GM19193 (cell line): ENCODE measurements around the gene ACTR1B.

Experiments used
- POLR2A ChIP-seq: IDR thresholded peaks from 4 replicates; pipeline ENCODE4 v1.6.1; 2011; ENCODE audit not compliant: insufficient read depth, insufficient read length; ENCODE audit errors: extremely low read depth

ACTR1B gene

DNA sequence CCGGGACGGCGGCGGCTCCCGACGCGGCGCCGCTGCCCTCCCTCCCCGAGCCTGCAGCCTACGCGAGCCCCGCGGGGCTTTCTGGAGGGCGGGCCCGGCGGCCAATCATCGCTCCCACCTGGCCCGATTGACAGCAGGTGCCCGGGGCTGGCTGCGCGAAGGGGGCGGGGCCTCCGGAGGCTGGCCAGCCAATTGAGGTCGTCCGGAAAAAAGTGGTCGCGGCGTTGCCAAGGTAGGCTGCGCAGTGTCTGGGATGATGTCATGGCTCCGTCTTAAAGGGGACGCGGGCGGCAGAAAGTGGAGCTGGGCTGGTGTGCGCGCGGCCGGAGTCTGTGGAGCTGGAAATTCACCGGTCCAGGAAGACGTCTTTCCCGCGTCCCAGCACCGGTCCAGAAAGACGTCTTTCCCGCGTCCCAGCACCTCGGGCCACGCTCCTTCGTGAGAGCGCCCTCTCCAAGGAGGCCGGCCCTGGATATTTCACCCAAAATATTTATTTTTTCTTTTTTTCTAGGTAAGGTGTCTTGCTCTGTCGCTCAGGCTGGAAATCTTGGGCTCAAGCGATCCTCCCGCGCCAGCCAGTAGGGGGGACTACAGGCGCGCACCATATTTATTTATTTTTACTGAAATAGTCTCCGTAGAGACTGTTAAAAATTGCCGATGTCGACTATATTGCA, at the start of gene ACTR1B:
TSS of gene ACTR1B (minus strand) at position 83 of the 674 bp plus-strand sequence. CDS start 154 bp downstream, outside the sequence.
- peak; percentile 64 for TF ChIP-seq POLR2A

DNA sequence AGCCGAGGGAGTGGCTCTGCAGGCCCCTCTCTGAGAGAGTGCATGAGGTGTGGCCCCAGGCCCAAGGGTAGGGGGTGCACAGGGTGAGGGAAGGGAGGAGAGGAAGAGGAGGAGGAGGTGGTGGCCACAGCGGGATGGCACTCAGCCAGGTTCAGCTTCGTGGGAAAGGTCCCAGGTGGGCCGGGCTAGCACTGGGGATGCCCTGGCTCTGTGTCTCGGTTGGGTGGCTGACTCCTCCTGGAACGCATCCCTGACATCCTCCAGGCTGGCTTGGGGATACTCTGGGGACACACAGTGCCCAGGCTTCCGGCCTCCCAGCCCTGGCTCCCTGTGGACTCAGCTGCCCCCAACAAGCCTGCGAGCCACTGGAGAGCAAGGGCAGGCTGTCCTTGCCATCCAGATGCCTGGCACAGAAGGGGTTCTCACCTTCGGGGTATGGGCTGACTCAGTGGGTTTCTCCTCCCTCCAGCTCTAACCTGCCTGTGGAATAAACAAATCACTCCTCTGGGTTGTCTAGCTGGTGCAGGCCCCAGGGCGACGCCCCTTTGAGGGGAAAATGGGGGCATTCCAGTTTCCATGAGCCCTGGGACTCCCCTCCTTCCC, 49.0 kb upstream of the ACTR1B start:
- no peak for TF ChIP-seq POLR2A

DNA sequence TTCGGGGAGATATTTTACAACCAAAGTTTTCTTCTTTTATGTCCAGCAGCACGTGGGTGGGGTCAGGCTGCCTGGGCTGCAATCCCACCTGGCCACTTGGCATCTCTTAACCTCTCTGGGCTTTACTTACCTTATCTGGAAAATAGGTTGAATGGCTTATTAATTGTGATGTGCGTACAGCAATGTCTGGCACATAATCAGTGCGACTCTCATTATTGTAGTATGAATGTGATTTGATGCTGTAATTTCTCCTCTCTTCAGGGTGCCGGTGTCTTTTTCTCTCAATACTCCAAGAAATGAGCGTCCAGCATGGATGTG, 47.5 kb upstream of the ACTR1B start:
- TF ChIP-seq POLR2A, result no peak

DNA sequence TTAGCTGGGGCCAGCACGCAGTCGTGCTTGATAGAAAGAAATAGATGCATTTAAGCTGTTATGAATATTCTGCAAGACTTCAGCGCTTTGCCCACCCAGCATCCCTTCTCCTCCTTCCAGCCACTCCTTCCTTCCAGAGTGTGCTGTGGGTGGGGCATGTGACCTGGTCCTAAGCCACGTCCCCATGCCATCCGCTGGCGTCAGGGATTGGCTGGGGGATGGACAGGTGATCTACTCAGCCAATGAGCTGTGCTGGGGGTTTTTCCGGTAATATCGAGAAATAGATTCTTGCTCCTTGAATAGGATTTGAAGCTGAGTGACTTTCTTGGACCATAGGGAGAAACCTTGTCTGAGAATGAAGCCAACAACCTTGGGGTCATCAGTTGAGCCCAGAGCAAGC, 44.8 kb upstream of the ACTR1B start:
- no peak for TF ChIP-seq POLR2A

DNA sequence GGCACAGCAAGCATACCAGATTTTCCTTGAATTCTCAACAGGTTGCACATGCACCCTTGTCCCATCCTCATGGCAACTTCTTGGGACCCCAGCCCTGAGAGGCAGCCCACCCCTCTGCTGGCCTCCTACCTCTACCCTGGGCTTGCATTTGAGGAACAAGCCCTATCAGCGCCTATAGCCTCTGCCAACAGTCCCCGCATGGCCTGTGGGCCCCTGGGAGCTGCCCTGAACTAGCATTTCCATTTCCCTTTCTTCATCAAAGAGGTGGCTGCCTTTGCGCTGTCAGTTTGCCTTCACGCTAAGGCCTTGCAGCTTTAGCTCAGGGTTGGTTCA, 44.2 kb upstream of the ACTR1B start:
- TF ChIP-seq POLR2A, result no peak

DNA sequence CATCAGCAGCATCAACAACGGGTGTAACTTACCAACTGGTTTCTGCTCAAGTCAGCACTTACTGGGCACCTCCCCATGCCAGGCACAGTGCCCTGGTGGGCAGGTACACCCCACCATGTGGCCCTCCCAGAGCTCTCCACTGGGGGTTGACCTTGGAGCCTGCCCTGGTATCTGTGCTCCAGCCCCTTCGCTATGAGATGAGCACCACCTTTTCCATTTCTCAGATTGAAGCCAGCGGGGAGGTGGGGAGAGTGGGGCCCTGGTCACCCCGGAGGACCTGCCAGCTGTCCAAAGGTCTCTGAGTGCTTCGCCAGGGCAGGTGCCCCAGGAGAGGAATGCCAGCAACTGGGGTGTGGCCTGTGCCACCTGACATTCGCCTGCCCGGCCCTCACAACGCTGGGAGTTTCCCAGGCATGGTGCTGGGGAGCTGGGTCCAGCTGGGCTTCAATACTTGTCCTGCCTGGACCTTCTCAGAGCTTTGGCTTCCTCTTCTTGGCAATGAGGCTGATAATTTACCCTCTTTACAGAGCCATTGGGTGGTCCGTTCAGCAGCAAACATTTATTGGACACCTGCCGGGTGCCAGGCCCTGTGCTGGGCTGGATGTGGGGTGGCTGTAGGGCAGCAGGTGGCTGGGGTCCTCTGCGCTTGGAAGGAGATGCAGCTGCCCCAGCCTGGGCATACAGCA, 43.7 kb upstream of the ACTR1B start:
- TF ChIP-seq POLR2A, result no peak

DNA sequence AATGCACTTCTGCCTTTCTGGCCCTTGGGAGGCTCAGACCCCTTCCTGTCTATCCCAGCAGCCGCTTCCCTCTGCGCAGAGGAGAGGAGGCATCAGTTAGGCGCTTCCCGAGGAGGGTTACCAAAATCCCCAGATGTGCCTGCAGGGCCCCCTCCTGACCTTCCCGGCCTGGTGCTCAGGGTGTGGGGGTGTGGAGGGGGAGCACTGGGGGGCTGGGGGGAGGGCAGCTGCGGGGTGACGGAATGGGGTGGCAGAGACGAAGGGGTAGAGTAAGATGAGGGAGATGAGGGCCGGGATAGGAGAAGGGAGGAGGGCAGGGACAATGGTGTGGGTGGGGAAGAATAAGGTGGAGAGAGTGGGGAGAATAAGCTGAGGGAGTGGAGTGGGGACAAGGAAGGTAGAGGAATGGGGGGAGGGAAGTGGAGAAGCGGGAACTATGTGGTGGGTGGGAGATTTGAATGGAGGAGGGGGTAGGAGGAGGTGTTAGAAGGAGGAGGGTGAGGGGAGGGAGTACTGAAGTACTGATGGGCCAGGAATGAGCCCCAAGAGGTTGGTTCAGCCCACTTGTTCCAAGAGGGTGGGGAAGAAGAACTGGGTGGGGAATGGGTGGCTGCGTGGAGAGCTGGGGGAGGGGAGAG, 43.0 kb upstream of the ACTR1B start:
- TF ChIP-seq POLR2A, result no peak

DNA sequence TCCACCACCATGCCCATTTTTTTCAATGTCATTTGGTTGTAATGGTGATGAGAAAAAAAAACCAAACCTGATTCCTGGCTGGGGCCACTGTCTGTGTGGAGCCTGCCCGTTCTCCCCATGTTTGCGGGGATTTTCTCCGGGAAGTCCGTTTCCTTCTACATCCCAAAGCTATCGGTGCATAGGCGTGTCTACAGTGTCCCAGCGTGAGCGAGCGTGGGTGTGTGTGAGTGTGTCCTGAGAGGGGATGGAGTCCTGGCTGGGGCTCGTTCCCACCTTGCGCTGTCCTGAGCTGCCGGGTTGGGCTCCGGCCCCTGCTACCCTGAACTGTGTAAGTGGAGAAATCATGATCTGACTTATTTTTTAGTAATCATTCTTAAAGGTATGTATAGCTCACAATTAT, 42.3 kb upstream of the ACTR1B start:
- no peak for TF ChIP-seq POLR2A

DNA sequence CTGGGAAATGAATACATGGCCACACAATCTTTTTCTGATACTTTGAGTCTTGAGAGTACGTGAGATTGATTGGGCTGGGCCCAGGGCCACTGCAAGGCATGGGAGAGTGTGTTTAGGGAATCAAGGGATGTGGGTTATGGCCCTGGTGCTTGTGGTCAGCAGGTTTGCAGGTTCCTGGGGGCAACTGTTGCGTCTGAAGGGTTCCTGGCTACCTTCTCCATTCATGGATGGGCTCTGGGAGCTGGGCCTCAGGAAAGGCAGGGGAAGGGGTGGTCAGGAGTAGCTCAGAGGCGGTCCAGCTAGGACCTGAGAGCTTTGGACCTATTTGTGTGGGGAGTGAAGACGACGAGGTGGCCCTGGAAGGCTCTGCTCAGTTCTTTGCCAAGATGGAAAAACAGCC, 41.1 kb upstream of the ACTR1B start:
- TF ChIP-seq POLR2A, result no peak

DNA sequence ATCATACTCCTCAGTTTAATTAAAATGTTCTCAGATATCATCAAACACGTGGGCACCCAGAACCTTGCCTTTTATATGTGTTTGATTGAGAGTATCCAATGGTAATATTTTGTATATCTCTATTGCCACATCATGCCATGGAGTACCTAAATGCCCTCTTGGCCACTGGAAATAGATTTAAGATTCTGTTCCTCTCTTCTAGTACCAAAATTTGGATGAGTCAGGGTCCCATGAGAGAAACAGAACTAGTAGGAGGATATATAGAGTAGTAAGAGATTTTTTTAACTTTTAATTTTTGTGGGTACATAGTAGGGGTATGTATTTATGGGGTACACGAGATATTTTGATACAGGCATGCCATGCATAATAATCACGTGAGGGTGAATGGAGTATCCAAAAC, 39.9 kb upstream of the ACTR1B start:
- no peak for TF ChIP-seq POLR2A

DNA sequence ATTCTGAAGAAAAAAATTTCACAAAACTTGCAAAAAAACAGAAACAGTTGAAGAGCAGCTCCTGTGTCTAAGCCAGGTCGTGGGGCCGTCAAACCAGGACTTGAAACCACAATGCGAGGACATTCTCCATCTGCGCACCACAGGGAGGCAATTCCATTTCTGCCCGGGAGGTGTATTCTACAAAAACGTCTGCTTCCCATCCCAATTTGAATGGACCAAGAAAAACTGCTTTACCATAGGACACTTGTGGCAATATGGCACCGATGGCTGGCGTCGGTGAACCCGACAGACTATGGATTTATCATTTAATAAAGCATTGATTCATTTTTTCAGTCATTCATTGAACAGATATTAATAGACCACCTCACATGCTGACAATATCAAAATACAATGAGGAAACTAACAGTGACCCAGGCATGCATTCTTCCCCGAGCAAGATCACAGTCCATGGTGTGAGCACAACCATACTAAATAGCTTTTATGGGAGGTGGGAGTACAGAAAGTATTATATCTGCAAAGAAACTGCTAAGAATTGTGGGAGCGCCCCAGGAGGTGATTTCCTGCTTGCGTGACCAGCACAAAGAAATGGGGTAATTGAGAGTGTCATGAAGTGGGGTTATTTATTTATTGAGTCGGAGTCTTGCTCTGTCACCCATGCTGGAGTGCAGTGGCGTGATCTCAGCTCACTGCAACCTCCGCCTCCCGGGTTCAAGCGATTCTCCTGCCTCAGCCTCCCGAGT, 39.1 kb upstream of the ACTR1B start:
- TF ChIP-seq POLR2A, result no peak

DNA sequence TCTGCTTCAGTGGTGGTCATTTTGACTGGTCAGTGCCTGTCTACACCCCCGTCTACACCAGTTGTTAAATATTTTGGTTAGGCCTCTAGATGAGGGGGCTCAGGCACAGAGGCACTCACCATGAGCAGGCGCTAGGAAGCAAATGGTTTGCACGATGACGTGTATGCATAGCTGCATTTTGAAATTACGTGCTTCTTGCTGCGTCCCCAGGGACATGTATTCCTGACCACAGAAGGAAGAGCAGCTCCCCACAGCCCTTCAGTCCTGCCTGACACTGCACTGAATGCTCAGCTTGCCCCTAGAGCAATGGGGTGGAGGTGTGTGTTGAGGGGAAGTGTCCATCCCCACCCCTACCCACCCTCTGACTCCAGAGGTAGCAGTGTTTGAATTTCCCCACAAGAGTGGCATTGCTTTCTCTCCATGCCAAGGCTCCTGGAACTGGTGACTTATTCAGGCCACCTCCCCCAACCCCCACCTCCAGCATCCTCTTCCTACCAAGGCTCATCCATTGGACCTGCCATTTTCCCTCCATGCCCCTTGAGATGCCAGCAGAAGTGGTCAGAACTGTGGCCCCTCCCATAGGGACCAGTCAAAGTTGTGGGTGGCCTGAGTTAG, 38.1 kb upstream of the ACTR1B start:
- no peak for TF ChIP-seq POLR2A

DNA sequence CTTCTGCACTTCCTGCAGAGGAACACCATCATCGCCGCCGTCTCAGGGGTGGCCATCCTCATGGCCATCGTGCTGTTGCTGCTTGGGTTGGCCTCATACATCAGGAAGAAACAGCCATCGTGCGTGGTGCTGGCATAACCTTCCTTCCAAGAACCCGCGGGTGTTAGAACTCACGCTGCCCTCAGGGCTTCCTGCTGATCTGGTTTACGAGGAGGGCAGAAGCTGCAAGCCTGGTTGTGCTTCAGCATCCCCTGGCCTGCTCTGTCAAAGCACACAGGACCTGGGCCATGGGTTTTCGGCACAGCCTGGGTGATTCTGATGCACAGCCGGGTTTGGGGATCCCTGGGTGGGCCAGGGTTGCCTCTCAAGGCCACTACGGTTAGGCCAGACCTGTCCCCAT, 37.3 kb upstream of the ACTR1B start:
- no peak for TF ChIP-seq POLR2A

DNA sequence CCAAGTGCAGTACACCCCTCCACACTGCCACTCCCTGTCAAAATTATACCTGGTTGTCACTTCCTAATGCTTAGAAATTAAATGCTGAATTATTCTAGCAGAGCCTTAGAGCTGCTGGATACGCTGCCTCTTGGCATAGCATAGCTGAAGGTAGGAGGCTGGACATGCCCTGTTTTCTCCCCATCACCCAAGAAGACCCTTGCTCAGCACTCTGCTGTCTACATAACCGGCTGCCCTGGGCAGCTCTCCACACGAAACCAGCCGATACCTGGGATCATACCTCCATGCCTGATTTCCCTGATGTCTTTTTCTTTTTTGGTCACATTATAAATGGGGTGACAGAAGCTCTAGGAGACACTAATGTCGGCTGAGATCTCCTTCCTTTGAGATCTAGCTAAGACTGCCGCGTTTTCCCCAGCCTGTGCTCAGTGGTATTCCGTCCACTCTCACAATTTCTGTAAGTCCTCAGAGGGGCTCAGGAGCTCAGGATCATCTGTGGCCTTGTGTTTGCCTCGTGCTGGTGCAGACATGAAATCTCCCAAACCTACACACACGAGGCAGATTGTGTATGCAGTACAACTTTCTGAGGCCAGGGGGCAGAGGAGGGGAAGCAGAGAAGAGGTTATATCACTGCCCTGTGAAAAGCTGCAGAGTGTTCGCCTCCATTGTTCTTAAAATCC, 36.1 kb upstream of the ACTR1B start:
- TF ChIP-seq POLR2A, result no peak
